ENCODE results near the gene AMBRA1. TPM values are rescaled to one million over a fixed set of nuclear protein-coding genes. Genes with fewer than 3 reads are reported as not detected.

Gene AMBRA1
- total and polyA plus RNA-seq, 2 donors from 2014 or later, result 8.0 to 32.6 TPM

DNA sequence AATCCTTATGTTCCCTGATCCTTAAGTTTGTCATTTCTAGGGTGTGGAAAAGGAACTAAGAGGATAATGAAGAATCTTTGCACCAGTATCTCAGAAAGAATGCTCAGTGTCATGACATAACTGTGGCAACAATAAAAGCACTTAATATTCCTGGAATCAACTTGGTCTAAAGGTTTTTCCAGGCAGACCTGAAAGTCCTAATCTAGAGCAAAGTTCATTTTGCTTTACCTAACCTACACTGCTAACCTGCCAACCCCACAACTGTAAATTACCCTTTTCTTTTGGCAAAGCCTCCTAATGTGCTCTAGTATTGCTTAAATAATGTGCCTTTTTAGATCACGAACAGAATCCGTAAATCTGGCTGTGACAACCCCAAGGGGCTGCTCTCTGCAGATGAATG lies 82.5 kb downstream of the AMBRA1 start:
- Histone ChIP-seq H3K9me3 (ENCODE audit: control insufficient read depth in 2 of 3, insufficient read depth in 1 of 3, low read length in 3 of 3) (no peaks in the 10 kb centered on the region), H3K36me3 (ENCODE audit: control insufficient read depth in 2 of 3, insufficient read depth in 3 of 3, low read length in 3 of 3) (peaks cover 0 to 17% (median 0%) of the 10 kb centered on the region in 3 donors), H3K27ac (ENCODE audit: low read depth in 2 of 2, low read length in 2 of 2) (no peak overlapping the region), H3K9ac (ENCODE audit: low read length in 3 of 3) (no peak overlapping the region), H3K4me1 (ENCODE audit: control insufficient read depth in 2 of 3, insufficient read depth in 2 of 3, low read depth in 1 of 3, low read length in 3 of 3) (peaks cover 0 to 3% (median 0%) of the 10 kb centered on the region in 3 donors), H3K27me3 (ENCODE audit: control insufficient read depth, insufficient read depth, low read length) (no peaks in the 10 kb centered on the region), H3K4me3 (ENCODE audit: low read length in 3 of 3) (no peak overlapping the region)
- TF ChIP-seq CTCF (IDR thresholded peaks at IDR 0.05; ENCODE audit: borderline replicate concordance, extremely low read depth, insufficient read depth), result no peak
- no peak for DNase-seq
- intact Hi-C loops (cut with DNase I), result no loop called here
- no peak for FAIRE-seq

DNA sequence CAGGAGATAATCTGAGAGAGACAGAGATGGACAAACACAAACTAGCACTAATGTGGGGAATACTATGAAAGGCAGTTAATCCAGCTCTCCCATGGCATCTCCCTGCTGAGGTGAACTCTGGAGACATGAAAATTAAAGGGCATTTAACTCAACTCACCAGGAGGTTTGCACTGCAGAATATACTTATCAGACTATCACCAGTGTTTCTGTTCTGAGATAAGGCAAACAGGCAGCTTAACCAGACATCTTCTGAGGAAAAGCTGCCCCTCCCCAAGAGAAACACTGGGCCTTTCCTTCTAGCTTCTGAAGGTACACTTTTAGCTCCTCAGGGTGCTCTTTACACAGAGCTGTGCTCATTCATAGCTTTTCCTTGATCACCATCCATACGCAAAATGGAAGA lies 85.5 kb downstream of the AMBRA1 start:
- intact Hi-C loops (cut with DNase I), result no loop called here
- H3K27ac ChIP-seq (ENCODE audit: low read depth in 2 of 2, low read length in 2 of 2), result no peak overlapping the region
- no peak overlapping the region for H3K4me3 ChIP-seq (ENCODE audit: low read length in 3 of 3)
- H3K36me3 ChIP-seq (ENCODE audit: control insufficient read depth in 2 of 3, insufficient read depth in 3 of 3, low read length in 3 of 3), result peaks cover 2 to 31% (median 4%) of the 10 kb centered on the region in 3 donors
- no peaks in the 10 kb centered on the region for H3K4me1 ChIP-seq (ENCODE audit: control insufficient read depth in 2 of 3, insufficient read depth in 2 of 3, low read depth in 1 of 3, low read length in 3 of 3)
- DNase-seq, result no peak
- H3K9ac ChIP-seq (ENCODE audit: low read length in 3 of 3), result no peak overlapping the region
- H3K9me3 ChIP-seq (ENCODE audit: control insufficient read depth in 2 of 3, insufficient read depth in 1 of 3, low read length in 3 of 3), result no peaks in the 10 kb centered on the region
- TF ChIP-seq CTCF (IDR thresholded peaks at IDR 0.05; ENCODE audit: borderline replicate concordance, extremely low read depth, insufficient read depth), result no peak
- FAIRE-seq, result no peak
- no peaks in the 10 kb centered on the region for H3K27me3 ChIP-seq (ENCODE audit: control insufficient read depth, insufficient read depth, low read length)

- FAIRE-seq (no peak), DNase-seq (no peak)
- Histone ChIP-seq H3K4me1 (ENCODE audit: control insufficient read depth in 2 of 3, insufficient read depth in 2 of 3, low read depth in 1 of 3, low read length in 3 of 3) (no peaks in the 10 kb centered on the region), H3K27ac (ENCODE audit: low read depth in 2 of 2, low read length in 2 of 2) (no peak overlapping the region), H3K36me3 (ENCODE audit: control insufficient read depth in 2 of 3, insufficient read depth in 3 of 3, low read length in 3 of 3) (peaks cover 2 to 28% (median 4%) of the 10 kb centered on the region in 3 donors), H3K9ac (ENCODE audit: low read length in 3 of 3) (no peak overlapping the region), H3K4me3 (ENCODE audit: low read length in 3 of 3) (no peak overlapping the region), H3K9me3 (ENCODE audit: control insufficient read depth in 2 of 3, insufficient read depth in 1 of 3, low read length in 3 of 3) (no peaks in the 10 kb centered on the region), H3K27me3 (ENCODE audit: control insufficient read depth, insufficient read depth, low read length) (no peaks in the 10 kb centered on the region)
- intact Hi-C loops (cut with DNase I), result no loop called here
- TF ChIP-seq CTCF (IDR thresholded peaks at IDR 0.05; ENCODE audit: borderline replicate concordance, extremely low read depth, insufficient read depth), result no peak
Measured at GRCh38 chr11:46506483-46506791, 87.4 kb downstream of the AMBRA1 start.

DNA sequence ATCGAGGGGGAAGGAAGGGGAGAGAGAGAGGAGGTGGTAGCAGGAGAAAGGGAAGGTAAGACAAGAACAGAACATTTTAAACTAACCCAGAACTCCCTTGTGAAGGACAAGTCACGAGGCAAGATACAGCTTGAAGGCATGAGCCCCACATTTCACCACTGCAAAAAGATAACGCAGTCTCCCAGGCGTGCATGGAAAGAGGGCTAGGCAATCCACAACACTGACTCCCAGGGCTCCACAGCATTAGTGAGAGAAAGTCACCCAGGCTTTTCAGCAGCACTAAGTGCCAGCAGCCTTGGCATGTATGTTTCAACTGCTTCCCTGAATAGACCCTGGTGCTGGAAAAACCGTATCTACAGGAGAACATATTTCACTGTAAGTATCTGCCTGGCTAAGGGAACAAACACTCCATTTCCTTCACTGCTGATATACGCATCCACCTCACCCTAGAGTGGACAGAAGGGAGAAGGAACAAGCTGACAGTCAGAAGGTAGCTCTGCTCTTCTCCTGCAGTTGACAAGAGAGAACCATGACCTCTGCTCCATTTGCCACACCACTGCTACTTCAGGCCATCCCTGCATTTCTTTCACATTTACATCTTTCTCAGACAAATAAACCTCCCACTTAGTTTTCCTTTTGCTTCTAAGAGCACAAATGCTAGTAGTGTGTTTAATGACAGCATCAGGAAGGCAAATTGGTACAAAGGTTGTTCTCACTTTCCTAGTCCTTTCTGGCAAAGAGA lies 87.9 kb downstream of the AMBRA1 start:
- no peak for TF ChIP-seq CTCF (IDR thresholded peaks at IDR 0.05; ENCODE audit: borderline replicate concordance, extremely low read depth, insufficient read depth)
- no peak overlapping the region for H3K4me3 ChIP-seq (ENCODE audit: low read length in 3 of 3)
- H3K27me3 ChIP-seq (ENCODE audit: control insufficient read depth, insufficient read depth, low read length), result no peaks in the 10 kb centered on the region
- intact Hi-C loops (cut with DNase I), result no loop called here
- H3K9me3 ChIP-seq (ENCODE audit: control insufficient read depth in 2 of 3, insufficient read depth in 1 of 3, low read length in 3 of 3), result no peaks in the 10 kb centered on the region
- FAIRE-seq (no peak), DNase-seq (no peak)
- no peak overlapping the region for H3K27ac ChIP-seq (ENCODE audit: low read depth in 2 of 2, low read length in 2 of 2)
- H3K36me3 ChIP-seq (ENCODE audit: control insufficient read depth in 2 of 3, insufficient read depth in 3 of 3, low read length in 3 of 3), result peaks cover 2 to 33% (median 4%) of the 10 kb centered on the region in 3 donors
- no peaks in the 10 kb centered on the region for H3K4me1 ChIP-seq (ENCODE audit: control insufficient read depth in 2 of 3, insufficient read depth in 2 of 3, low read depth in 1 of 3, low read length in 3 of 3)
- no peak overlapping the region for H3K9ac ChIP-seq (ENCODE audit: low read length in 3 of 3)
